IgD-negative memory B cell (primary cell): ENCODE data around the gene SYF2. TPM values are rescaled to one million over a fixed set of nuclear protein-coding genes. Genes with fewer than 3 reads are reported as not detected.
"Not testable (repeated sequence)": the region's sequence is repeated elsewhere in the genome, so short reads cannot be mapped to it uniquely, and the experiment has no call there.

ENCODE experiments used
- H3K27ac Mint-ChIP-seq, 3 donors: one replicate each; pipeline ENCODE4 v1.8.0; 2020 to 2022; ENCODE audit warnings: mild to moderate bottlenecking in 3 of 3, mixed read lengths in 3 of 3, moderate library complexity in 1 of 3
- H3K27me3 Mint-ChIP-seq: one replicate; pipeline ENCODE4 v1.8.0; 2021; ENCODE audit warnings: mixed read lengths
- H3K36me3 Mint-ChIP-seq: one replicate; pipeline ENCODE4 v1.8.0; 2020; ENCODE audit warnings: mild to moderate bottlenecking, mixed read lengths
- H3K4me1 Mint-ChIP-seq, 3 donors: one replicate each; pipeline ENCODE4 v1.8.0; 2020 to 2022; ENCODE audit warnings: mixed read lengths in 3 of 3, mild to moderate bottlenecking in 1 of 3
- H3K4me3 Mint-ChIP-seq, 4 donors: one replicate each; pipeline ENCODE4 v1.8.0; 2020 to 2022; ENCODE audit warnings: mild to moderate bottlenecking in 4 of 4, mixed read lengths in 4 of 4, moderate library complexity in 3 of 4
- H3K9me3 Mint-ChIP-seq, 3 donors: one replicate each; pipeline ENCODE4 v1.8.0; 2020 to 2021; ENCODE audit warnings: mixed read lengths in 3 of 3, mild to moderate bottlenecking in 1 of 3
- polyA plus RNA-seq: library from polyadenylated mRNA; unstranded; fragments of 300-500 nt; fragmentation: Illumina TruSeq; gene quantifications from one replicate; pipeline ENCODE4 v1.2.3, GENCODE V29; 2021

Gene SYF2
- polyA plus RNA-seq, 1 donor from 2014 or later: 91.2 TPM

DNA sequence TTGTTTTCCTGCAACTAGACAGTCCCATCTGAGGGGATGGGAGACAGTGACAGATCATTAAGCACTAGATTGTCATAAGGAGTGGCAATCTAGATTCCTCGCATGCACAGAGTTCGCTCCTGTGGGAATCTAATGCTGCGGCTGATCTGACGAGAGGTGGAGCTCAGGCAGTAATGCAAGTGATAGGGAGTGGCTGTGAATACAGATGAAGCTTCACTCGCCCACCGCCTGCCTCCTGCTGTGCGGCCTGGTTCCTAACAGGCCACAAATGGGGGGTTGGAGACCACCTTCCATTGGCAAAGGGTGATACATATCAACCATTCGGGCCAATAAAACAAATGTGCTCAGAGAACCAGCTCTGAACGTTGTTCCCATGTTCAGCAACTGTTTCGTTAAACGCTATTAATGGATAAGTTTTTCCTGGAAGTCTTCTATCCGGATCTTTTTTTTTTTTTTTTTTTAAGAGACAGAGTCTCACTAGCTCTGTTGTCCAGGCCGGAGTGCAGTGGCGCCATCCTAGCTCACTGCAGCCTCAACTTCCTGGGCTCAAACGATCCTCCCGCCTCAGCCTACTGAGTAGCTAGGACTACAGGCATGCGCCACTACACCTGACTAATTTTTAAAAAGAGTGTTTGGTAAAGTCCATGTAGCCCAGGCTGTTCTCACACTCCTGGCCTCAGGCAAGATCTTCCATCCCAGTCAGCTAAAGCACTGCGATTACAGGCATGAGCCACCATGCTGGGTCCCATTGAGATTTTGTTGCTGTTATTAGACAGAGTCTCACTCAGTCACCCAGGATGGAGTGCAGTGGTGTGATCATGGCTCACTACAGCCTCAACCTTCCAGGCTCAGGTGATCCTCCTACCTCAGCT lies 23.6 kb upstream of the SYF2 start:
- no peaks in the 10 kb centered on the region for H3K9me3 Mint-ChIP-seq

GRCh38 chr1:25253911-25254310 lies 21.6 kb upstream of the SYF2 start:
- Mint-ChIP-seq H3K4me3 (no peak overlapping the region), H3K36me3 (peaks cover 3% of the 10 kb centered on the region), H3K9me3 (no peaks in the 10 kb centered on the region), H3K4me1 (peaks cover 4 to 14% (median 12%) of the 10 kb centered on the region in 3 donors), H3K27me3 (no peaks in the 10 kb centered on the region), H3K27ac (no peak overlapping the region)

More for the DNA sequence above, 23.6 kb upstream of the SYF2 start:
- Mint-ChIP-seq H3K4me1 (peaks cover 10 to 14% (median 11%) of the 10 kb centered on the region in 3 donors), H3K27me3 (no peaks in the 10 kb centered on the region), H3K4me3 (peak overlapping the region in 1 of 4 donors; percentile 34), H3K36me3 (peaks cover 3% of the 10 kb centered on the region), H3K27ac (peak overlapping the region in 1 of 3 donors; percentile 39)

DNA sequence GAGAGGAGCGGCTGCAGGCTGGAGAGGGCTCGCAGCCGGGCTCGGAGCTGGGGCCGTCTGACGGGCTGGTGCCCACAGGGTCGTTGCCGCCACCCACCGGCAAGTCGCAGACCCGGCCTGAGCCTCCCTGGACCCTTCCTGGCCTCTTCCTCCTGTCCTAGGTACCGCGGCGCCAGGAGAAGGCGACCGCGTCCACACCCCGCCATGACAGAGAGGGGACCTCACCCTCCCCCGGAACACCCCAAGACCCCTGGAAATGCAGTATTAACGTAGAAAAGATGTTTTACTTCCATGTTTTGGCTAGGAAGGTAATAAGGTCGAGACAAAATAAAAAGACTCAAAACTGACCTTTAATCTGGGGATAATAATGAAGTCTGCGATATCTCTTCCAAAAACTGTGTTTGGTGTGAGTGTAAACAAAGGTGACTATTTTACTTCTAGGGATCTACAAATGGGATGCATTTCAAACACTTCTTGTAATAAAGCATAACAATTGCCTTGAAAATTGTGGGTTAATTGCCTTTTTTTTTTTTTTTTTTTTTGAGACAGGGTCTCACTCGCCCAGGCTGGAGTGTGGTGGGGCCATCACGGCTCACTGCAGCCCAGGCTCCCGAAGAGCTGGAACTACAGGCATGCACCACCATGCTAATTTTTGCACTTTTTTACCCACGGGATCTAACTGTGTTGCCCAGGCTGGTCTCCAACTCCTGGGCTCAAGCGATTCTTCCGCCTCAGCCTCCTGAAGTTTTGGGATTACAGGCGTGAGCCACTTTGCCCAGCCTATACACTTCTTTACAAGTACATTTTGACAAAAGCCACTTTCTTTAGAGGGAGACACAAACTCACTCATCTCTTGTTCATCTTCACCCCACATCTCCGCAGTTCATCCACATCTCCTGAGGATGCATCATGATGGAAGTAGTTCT lies 15.8 kb upstream of the SYF2 start:
- no peaks in the 10 kb centered on the region for H3K36me3 Mint-ChIP-seq
- no peaks in the 10 kb centered on the region for H3K27me3 Mint-ChIP-seq
- H3K4me1 Mint-ChIP-seq: peaks cover 29 to 37% (median 31%) of the 10 kb centered on the region in 3 donors
- peak overlapping the region; percentile 95 to 99 (median 98) for H3K4me3 Mint-ChIP-seq
- peak overlapping the region; percentile 27 to 100 (median 98) for H3K27ac Mint-ChIP-seq
- H3K9me3 Mint-ChIP-seq: no peaks in the 10 kb centered on the region

- Mint-ChIP-seq H3K27ac (peak within 1 kb of the TSS; percentile 98 to 100 (median 99)), H3K4me3 (peak within 1 kb of the TSS; percentile 95 to 99 (median 98)), H3K36me3 (no peaks in the 10 kb centered on the region), H3K9me3 (no peaks in the 10 kb centered on the region), H3K4me1 (peaks cover 29 to 38% (median 32%) of the 10 kb centered on the region in 3 donors), H3K27me3 (no peaks in the 10 kb centered on the region)
Observed at GRCh38 chr1:25247024-25247828, 14.9 kb upstream of the SYF2 start, which contains the start of gene RSRP1. Gene RSRP1, minus strand, starts transcription at chr1:25247454. Its CDS starts 491 bp downstream, at chr1:25246963.

DNA sequence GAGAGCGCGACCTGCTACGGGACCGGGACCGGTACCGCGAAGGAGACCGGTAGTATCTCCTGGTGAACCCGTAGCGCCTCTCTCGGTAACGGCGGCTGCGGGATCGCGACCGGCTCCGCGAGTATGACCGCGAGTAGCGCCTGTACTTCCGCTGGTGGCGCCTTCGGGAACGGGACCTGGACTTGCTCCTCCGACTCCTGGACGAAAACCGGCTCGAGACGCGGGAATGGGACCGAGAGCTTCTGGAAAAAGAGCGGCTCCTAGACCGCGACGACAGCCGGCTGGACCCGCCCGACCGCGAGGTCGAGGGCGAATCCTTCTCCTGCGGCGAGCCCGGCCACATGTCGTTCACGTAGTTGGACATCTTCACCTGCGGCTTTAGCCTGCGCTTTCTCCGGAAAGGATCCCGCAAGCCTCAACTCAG lies 14.3 kb upstream of the SYF2 start:
- H3K36me3 Mint-ChIP-seq: no peaks in the 10 kb centered on the region
- H3K4me1 Mint-ChIP-seq: peaks cover 29 to 43% (median 30%) of the 10 kb centered on the region in 3 donors

GRCh38 chr1:25245809-25246599 lies 13.7 kb upstream of the SYF2 start:
- H3K4me3 Mint-ChIP-seq: peak overlapping the region; percentile 95 to 99 (median 98)
- peak overlapping the region; percentile 98 to 100 (median 99) for H3K27ac Mint-ChIP-seq
- no peaks in the 10 kb centered on the region for H3K27me3 Mint-ChIP-seq
- H3K9me3 Mint-ChIP-seq: no peaks in the 10 kb centered on the region
- no peaks in the 10 kb centered on the region for H3K36me3 Mint-ChIP-seq
- H3K4me1 Mint-ChIP-seq: peaks cover 29 to 43% (median 30%) of the 10 kb centered on the region in 3 donors

More for the DNA sequence above, 14.3 kb upstream of the SYF2 start:
- no peaks in the 10 kb centered on the region for H3K9me3 Mint-ChIP-seq
- H3K4me3 Mint-ChIP-seq: peak overlapping the region; percentile 95 to 99 (median 98)
- no peaks in the 10 kb centered on the region for H3K27me3 Mint-ChIP-seq
- peak overlapping the region; percentile 98 to 100 (median 99) for H3K27ac Mint-ChIP-seq

GRCh38 chr1:25245393-25245792 lies 13.1 kb upstream of the SYF2 start:
- H3K9me3 Mint-ChIP-seq: no peaks in the 10 kb centered on the region

DNA sequence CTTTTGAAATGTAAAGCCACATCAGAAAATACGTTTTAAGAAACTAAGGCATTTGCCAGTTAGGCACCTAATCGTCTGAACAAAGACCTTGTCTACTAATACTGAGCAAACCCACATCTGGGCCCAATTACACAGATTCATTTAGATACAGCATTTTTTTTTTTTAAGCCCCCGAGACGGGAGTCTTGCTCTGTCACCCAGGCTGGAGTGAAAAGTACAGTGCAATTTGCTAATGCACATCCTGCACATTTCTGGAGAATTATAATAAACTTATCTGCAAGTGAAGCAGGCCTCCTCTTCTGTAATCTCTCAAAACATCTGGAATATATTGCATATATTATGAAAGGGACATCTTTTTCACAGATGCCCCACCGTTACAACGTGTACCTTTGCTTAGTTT lies 11.6 kb upstream of the SYF2 start:
- Mint-ChIP-seq H3K27ac (peak overlapping the region in 2 of 3 donors; percentile 57 to 98), H3K9me3 (no peaks in the 10 kb centered on the region), H3K4me3 (peak overlapping the region in 1 of 4 donors; percentile 95), H3K27me3 (no peaks in the 10 kb centered on the region), H3K4me1 (peaks cover 37 to 55% (median 41%) of the 10 kb centered on the region in 3 donors), H3K36me3 (no peaks in the 10 kb centered on the region)

More at GRCh38 chr1:25245393-25245792, 13.1 kb upstream of the SYF2 start:
- Mint-ChIP-seq H3K36me3 (no peaks in the 10 kb centered on the region), H3K4me1 (peaks cover 31 to 48% (median 33%) of the 10 kb centered on the region in 3 donors), H3K27ac (peak overlapping the region; percentile 59 to 100 (median 98)), H3K4me3 (peak overlapping the region; percentile 95 to 99 (median 98)), H3K27me3 (no peaks in the 10 kb centered on the region)

GRCh38 chr1:25239681-25240541 lies 7.6 kb upstream of the SYF2 start:
- Mint-ChIP-seq H3K4me1 (peaks cover 38 to 43% (median 43%) of the 10 kb centered on the region in 3 donors), H3K4me3 (peak overlapping the region; percentile 85 to 96 (median 92)), H3K36me3 (no peaks in the 10 kb centered on the region), H3K27ac (peak overlapping the region; percentile 95 to 98 (median 98)), H3K9me3 (no peaks in the 10 kb centered on the region), H3K27me3 (no peaks in the 10 kb centered on the region)

DNA sequence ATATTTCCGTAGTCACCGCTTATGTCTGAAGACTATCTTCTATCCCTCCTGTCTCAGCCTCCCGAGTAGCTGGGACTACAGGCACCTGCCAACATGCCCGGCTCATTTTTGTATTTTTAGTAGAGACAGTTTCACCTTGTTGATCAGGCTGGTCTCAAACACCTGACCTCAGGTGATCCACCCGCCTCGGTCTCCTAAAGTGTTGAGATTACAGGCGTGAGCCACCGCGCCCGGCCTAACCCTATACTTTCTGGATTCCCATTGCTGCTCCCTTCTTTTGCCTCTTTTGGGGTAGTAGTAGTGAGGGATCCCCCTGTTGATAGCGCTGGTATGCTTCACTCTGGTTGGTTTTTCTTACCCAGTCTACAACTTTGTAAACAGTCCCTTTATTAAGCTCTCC lies 5.7 kb upstream of the SYF2 start:
- H3K27ac Mint-ChIP-seq: peak overlapping the region in 1 of 3 donors; percentile 90

DNA sequence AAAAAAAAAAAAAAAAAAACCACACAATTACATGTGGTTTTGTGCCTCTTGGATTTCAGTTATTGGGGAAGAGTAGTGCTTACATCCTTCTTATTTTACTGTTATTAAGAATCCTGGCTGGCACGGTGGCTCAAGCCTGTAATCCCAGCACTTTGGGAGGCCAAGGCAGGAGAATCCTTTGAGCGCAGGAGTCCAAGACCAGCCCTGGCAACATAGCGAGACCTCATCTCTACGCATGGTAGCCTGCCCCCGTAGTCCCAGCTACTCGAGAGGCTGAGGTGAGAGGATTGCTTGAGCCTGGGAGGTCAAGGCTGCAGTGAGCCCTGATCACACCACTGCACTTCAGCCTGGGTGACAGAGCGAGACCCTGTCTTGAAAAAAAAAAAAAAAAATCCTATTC lies 4.0 kb upstream of the SYF2 start:
- not testable (repeated sequence) for H3K27me3 Mint-ChIP-seq, H3K36me3 Mint-ChIP-seq, H3K9me3 Mint-ChIP-seq
- Mint-ChIP-seq H3K4me3 (peak overlapping the region in 2 of 4 donors; percentile 86 to 89), H3K27ac (peak overlapping the region in 2 of 3 donors; percentile 67 to 90), H3K4me1 (peaks cover 30 to 46% (median 34%) of the 10 kb centered on the region in 3 donors)

More for the DNA sequence above, 5.7 kb upstream of the SYF2 start:
- Mint-ChIP-seq H3K4me1 (peaks cover 31 to 41% (median 38%) of the 10 kb centered on the region in 3 donors), H3K4me3 (peak overlapping the region in 3 of 4 donors; percentile 69 to 89 (median 73)), H3K27me3 (no peaks in the 10 kb centered on the region), H3K9me3 (no peaks in the 10 kb centered on the region), H3K36me3 (peaks cover 2% of the 10 kb centered on the region)

- H3K4me3 Mint-ChIP-seq: peak overlapping the region in 2 of 4 donors; percentile 31 to 57
Observed at GRCh38 chr1:25235411-25235810, 3.1 kb upstream of the SYF2 start.

More at GRCh38 chr1:25235411-25235810, 3.1 kb upstream of the SYF2 start:
- H3K27me3 Mint-ChIP-seq, H3K9me3 Mint-ChIP-seq, H3K36me3 Mint-ChIP-seq: not testable (repeated sequence)
- peak overlapping the region in 1 of 3 donors; percentile 19 for H3K27ac Mint-ChIP-seq
- H3K4me1 Mint-ChIP-seq: peaks cover 25 to 46% (median 31%) of the 10 kb centered on the region in 3 donors
